ENCODE results near the gene PDGFA.

GRCh38 chr7:495761-496321 lies 23.8 kb downstream of the PDGFA start:
- TF ChIP-seq CTCF (IDR thresholded peaks at IDR 0.05 in 4 of 5, conservative IDR thresholded peaks at IDR 0.05 in 1 of 5) (no peak), POLR2A (IDR thresholded peaks at IDR 0.05) (no peak)
